CD4-positive, alpha-beta T cell treated with Interleukin-6 at 100 ng/mL for 8 hours (primary cell): ENCODE results near the gene ORAI2.
"Not testable (repeated sequence)": the region's sequence is repeated elsewhere in the genome, so short reads cannot be mapped to it uniquely, and the experiment has no call there.

Source experiments
- DNase-seq: peaks from one replicate; pipeline ENCODE4 v3.0.0-alpha.2; 2020; ENCODE audit warnings: mixed read lengths, low spot score

Gene ORAI2

DNA sequence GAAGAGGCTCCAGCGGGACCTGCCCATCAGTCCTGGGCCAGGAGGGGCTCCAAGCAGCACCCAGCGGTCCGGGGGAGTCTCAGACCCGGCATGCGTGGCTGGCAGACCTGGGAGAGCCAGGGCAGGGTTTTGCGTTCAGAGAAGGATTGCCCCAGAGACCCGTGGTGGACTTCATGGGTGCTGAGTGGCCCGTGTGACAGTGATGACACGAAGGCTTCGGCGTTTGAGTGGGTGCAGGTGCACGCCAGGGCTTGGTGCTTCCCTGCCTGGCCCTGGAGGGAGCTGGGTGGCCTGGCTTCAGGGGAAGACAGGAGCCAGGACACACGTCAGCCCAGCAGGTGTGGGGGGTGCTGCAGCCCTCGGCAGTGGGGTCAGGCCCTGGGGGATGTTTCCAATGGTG is 13.9 kb downstream of the ORAI2 start:
- DNase-seq, result no peak

DNA sequence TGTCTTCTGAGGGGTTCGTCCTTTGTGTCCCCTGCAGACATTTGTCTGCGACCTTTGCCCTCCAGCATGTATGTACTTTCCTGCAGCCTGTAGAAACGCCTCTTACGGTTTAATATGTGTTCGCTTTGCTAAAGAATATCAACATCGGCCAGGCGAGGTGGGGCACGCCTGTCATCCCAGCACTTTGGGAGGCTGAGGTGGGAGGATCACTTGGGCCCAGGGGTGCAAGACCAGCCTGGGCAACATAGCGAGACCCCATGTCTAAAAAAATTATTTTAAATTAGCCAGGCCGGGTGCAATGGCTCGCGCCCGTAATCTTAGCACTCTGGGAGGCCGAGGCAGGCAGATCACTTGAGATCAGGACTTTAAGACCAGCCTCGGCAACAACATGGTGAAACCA is 15.8 kb downstream of the ORAI2 start:
- no peak for DNase-seq

GRCh38 chr7:102450242-102450641 is 16.9 kb downstream of the ORAI2 start:
- DNase-seq, result peak; percentile 51

DNA sequence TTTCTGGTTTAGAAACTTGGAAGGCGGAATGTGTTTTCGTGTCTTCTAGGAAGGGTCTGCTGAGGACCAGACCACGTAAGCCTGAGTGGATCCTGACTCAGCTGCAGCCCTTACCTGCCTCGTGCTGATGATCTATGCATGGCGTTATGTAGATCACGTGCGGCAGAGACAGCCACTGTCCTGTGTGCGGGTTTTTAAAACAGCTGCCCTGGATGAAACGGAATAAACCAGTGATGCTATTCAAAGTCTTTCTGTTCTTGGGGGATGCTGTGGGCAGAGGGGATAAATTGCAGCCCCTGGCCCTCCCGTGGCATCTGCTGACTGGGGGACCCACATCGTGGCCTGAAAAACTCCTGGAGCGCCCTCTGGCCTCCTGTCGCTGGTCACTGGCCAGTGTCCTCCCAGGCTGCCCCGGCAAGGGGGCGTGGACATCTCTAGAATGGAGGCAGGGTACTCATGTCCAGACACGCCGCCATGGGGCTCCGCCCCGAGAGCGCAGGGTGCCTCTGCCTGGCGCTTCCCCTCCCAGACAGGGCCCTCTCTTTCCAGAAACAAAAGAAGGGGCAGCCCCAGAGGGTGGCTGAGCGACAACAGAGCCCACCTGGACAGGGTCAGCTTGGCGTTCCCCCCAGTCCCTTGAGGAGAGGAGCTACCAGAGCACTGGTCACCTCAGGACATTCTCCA is 18.1 kb downstream of the ORAI2 start:
- no peak for DNase-seq

DNA sequence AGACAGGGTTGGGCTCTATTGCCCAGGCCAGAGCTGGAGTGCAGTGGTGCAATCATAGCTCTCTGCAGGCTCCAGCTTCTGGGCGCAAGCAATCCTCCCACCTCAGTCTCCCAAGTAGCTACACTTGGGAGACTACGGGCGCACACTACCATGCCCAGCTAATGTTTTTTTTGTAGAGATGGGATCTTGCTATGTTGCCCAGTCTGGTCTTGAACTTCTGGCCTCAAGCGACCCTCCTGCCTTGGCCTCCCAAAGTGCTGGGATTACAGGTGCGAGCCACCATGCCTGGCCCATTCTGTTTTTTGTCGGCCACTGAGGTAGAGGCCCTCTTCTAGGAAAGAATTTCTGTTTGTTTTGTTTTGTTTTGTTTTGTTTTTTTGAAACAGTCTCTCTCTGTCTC is 19.1 kb downstream of the ORAI2 start:
- DNase-seq, result no peak

- DNase-seq, result no peak
These were observed 19.9 kb downstream of the ORAI2 start for GRCh38 chr7:102453319-102453718.

DNA sequence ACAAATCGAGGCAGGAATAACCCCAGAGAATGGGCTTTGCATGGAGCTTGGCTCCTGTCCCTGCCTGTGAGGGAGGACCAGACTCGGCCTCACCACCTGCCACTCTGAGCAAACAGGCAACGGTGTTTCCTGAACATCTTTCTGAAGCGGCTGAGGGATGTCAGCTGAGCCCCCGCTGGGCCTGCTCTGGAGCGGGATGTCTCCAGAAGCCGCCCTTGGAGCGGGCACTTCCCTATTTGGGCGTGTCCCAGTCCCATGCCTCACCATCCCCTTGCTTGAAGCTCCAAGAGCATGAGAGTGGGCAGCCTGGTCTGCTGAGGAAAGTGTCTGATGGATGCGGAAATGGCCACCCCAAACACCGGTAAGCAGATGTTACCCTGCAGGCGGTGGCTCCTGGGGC is 21.1 kb downstream of the ORAI2 start:
- no peak for DNase-seq

- not testable (repeated sequence) for DNase-seq
These were observed 21.6 kb downstream of the ORAI2 start for GRCh38 chr7:102454932-102455331.

DNA sequence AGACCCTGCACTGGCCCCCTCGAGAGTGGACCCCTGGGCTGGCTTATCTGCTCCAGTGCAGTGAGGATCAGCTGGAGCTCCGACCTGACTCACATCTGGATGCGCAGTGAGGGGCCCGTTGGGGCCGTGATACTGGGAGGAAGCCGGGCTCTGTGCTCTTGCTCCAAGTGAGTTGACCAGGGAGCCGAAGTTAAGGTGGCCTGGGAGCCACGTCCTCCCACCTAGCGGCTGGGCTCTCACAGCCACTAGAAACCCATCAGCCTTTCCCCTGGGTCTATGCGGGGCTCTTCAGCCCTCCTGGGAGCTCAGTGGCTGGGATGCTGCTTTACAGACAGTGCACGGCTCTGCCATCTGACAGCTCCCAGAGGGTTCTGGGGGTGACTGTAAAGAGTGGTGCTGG is 22.2 kb downstream of the ORAI2 start:
- DNase-seq, result no peak

DNA sequence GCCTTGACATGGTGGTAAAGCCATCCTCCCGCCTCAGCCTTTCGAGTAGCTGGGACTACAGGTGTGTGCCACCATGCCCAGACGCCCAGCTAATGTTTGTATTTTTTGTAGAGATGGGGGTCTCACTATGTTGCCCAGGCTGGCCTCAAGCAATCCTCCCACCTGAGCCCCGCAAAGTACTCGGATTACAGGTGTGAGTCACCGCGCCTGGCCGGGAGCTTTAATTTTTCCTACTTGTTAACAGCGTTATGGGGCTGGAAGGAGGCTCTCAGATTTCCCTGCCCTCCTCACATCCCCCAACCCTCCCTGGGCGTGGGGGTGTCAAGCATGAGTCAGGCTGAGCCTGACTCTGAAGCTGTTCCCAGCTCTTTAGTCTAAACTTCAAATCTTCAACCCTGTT is 23.0 kb downstream of the ORAI2 start:
- DNase-seq, result no peak

GRCh38 chr7:102457352-102457924 is 24.1 kb downstream of the ORAI2 start:
- no peak for DNase-seq

DNA sequence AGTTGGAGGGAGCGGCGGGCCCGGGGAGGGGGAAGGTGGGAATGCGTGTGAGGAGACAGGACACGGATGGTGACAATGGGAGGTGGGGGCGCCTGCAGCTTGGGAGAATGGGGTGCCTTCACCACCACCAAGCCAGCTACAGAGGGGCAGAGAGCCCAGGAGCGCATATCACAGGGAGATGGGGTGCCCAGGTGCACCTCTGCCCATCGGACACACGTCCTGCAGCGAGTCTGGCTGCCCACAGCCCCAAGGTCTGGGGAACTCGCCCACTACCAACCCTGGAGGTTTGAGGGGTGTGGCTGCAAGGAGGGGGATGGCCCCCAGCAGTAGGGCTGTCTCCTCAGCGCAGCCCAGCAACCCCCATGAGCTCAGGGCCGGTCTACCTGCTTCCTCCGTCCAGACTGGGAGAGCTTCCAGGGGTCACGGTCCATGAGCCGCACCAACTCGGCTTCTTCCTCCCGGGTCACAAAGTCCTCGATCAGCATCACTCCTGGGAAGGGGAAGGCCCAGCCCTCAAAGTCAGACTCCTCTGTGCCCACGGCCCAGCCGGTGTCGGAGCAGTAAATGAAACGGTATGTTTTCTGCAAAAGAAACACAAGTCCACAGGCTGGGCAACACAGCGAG is 26.0 kb downstream of the ORAI2 start:
- DNase-seq, result no peak

- DNase-seq, result no peak
These were observed 27.1 kb downstream of the ORAI2 start for GRCh38 chr7:102460467-102460866.

DNA sequence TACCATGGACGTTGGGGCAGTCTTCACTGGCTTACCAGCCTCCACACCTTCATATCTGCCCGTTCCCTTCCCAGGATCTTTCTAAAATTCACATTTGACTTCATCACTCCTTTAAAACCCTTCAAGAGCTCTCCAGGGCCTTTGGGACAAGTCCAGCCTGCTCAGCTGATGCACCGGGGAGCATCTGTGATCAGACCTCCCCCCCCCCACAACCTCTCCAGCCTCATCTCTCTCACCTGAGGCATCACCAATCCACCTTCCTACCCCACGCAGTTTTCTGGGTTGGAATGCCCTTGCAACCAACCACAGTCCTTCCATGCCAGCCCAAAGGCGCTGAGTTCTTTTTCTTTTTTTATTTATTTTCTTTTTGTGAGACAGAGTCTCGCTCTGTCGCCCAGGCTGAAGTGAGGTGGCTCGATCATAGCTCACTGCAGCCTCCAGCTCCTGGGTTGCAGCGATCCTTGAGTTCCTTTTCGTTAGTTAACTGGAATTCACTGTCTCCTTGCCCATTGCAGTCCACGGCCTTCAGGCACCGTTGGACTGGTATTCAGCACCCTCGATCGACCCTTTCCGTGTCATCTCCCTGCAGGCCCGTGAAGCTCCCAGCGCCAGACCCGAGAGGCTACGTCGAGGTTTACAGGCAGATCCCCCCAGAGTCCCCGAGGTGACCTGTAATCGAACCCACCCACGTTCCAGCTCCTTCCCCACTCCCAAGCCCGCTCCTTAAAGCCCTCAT is 30.6 kb downstream of the ORAI2 start:
- DNase-seq, result no peak

DNA sequence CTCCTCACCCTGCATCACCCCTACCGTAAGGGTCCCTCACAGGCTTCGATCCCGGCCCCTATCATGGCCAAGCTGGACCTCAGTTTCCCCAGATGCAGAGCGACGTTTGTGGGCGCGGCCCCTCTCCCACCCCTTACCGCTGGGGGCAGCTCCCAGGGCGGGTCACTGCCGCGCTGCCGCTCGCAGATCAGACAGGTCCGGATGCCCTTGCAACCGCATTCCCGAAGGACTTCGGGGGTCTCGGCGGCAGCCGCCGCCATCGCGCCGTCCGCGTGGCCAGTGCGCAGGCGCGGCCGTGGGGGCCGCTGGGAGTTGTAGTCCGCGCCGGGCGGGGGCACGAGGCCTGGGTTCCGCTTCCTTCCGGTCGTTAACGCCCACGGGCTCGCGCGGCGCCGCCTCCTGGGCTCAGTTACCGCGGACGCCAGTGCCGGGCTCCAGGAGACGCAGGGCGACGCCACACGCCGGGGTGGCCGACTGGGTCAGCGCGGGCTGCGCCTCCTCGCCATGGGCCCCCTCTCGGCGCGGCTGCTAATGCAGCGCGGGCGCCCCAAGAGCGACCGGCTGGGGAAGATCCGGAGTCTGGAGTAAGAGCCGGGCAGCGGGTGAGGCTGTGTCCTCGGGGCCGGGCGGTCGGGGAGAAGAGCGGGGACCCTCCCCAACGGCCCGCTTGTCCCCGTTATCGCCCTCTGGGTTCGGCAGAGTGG is 31.4 kb downstream of the ORAI2 start, which contains the start of the genes ALKBH4 and LRWD1:
Gene ALKBH4, minus strand, starts transcription at position 287 of the 704 bp plus-strand sequence. Its CDS starts 27 bp downstream, at position 260.
Gene LRWD1, plus strand, starts transcription at position 408 of the 704 bp plus-strand sequence. Its CDS starts 97 bp downstream, at position 505.
- peak; percentile 94 for DNase-seq

GRCh38 chr7:102466097-102466496 is 32.7 kb downstream of the ORAI2 start:
- DNase-seq, result no peak

DNA sequence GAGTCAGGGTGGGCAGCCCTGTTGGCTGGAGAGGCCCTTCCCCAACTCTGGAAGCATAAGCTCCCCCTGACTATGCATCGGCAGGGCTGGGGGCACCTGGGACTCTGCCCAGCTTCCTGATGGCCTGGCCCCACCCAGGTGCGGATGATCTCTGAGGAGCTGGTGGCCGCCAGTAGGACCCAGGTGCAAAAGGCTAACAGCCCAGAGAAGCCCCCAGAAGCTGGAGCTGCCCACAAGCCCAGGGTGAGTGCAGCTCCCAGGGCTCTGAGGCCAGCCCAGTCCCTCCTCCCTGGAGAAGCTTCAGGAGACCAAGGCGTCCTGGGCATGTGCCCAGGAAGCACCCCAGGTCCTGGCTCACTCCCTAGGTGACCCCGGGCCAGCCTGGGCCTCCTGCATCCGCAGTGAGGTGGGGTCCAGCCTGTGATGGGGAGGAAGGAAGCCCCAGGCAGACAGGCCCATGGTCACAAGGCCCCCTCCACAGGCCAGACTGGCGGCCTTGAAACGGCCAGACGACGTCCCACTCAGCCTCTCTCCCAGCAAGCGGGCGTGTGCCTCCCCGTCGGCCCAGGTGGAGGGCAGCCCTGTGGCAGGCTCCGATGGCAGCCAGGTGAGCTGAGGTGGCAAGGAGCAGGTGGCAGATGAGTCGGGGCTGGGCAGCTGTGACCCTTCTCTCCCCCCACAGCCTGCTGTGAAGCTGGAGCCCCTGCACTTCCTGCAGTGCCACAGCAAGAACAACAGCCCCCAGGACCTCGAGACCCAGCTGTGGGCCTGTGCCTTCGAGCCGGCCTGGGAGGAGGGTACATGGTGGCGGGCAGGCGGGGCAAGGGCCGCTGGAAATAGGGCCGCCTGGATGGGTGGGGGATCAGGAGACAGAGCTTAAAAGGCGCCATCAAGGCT is 34.5 kb downstream of the ORAI2 start:
- no peak for DNase-seq

GRCh38 chr7:102468478-102469350 is 35.3 kb downstream of the ORAI2 start:
- no peak for DNase-seq

DNA sequence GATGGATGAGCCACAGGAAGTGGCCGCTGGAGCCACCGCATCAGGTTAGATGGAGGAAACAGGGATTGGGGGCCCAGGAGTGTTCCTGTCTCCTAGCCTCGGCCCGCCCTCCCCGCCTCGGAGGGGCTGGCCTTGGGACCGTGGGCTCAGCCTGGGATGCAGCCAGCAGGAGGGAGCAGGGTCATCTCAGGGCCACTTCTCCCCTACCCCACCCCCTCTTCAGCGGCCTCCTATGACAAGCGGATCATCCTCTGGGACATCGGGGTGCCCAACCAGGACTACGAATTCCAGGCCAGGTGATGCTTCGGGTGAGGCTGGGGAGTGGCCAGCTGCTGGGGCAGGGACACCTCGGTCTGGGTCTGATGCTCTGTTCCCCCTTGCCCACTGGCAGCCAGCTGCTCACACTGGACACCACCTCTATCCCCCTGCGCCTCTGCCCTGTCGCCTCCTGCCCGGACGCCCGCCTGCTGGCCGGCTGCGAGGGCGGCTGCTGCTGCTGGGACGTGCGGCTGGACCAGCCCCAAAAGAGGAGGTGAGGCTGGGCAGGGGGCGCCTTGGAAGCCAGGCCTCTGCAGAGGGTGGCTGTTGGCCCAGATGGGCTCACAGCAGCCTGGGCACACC is 36.1 kb downstream of the ORAI2 start:
- DNase-seq, result no peak
